Body of pancreas (tissue), 4 donors: ENCODE measurements around the gene EFNA3.

Experiments
- POLR2A ChIP-seq, 3 donors: fragments of 450-650 bp; IDR thresholded peaks; one replicate each; pipeline ENCODE4 v1.6.1; 2016; ENCODE audit warnings: antibody characterized with exemption in 3 of 3, mild to moderate bottlenecking in 2 of 3
- TF ChIP-seq, protein P1 (sequence below), 7 experiments: fragments of 450-650 bp in 4 of 7; fragments of 200-600 bp in 3 of 7; sonication (generic) in 3 of 7; IDR thresholded peaks; one replicate each; pipeline ENCODE4 v1.5.1; 2016 to 2019; ENCODE audit warnings: antibody characterized with exemption in 7 of 7

DNA sequence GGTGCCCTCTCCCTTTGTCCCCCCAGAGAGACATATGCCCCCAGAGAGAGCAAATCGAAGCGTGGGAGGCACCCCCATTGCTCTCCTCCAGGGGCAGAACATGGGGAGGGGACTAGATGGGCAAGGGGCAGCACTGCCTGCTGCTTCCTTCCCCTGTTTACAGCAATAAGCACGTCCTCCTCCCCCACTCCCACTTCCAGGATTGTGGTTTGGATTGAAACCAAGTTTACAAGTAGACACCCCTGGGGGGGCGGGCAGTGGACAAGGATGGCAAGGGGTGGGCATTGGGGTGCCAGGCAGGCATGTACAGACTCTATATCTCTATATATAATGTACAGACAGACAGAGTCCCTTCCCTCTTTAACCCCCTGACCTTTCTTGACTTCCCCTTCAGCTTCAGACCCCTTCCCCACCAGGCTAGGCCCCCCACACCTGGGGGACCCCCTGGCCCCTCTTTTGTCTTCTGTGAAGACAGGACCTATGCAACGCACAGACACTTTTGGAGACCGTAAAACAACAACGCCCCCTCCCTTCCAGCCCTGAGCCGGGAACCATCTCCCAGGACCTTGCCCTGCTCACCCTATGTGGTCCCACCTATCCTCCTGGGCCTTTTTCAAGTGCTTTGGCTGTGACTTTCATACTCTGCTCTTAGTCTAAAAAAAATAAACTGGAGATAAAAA, 8.4 kb downstream of the EFNA3 start:
- TF ChIP-seq, protein P1, sequence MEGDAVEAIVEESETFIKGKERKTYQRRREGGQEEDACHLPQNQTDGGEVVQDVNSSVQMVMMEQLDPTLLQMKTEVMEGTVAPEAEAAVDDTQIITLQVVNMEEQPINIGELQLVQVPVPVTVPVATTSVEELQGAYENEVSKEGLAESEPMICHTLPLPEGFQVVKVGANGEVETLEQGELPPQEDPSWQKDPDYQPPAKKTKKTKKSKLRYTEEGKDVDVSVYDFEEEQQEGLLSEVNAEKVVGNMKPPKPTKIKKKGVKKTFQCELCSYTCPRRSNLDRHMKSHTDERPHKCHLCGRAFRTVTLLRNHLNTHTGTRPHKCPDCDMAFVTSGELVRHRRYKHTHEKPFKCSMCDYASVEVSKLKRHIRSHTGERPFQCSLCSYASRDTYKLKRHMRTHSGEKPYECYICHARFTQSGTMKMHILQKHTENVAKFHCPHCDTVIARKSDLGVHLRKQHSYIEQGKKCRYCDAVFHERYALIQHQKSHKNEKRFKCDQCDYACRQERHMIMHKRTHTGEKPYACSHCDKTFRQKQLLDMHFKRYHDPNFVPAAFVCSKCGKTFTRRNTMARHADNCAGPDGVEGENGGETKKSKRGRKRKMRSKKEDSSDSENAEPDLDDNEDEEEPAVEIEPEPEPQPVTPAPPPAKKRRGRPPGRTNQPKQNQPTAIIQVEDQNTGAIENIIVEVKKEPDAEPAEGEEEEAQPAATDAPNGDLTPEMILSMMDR (IDR thresholded peaks at IDR 0.05) = no peak
- no peak for TF ChIP-seq POLR2A (IDR thresholded peaks at IDR 0.05)
